Stimulated activated CD8-positive, alpha-beta memory T cell treated with anti-CD3 and anti-CD28 coated beads, Interleukin-12 subunit alpha, Interleukin-12 subunit beta, amount 100 ng/mL, for 24 hours (primary cell): ENCODE data around the gene KIRREL3.

ENCODE experiments used
- DNase-seq: peaks from one replicate; pipeline ENCODE4 v3.0.0-alpha.2; 2020; ENCODE audit errors: extremely low read depth

Gene KIRREL3

GRCh38 chr11:126468102-126468521 is 532.5 kb downstream of the KIRREL3 start:
- no peak for DNase-seq

GRCh38 chr11:126467471-126467870 is 533.1 kb downstream of the KIRREL3 start:
- DNase-seq, result no peak

- DNase-seq, result no peak
Observed at GRCh38 chr11:126467046-126467370, 533.6 kb downstream of the KIRREL3 start.

GRCh38 chr11:126466236-126467045 is 534.1 kb downstream of the KIRREL3 start:
- DNase-seq, result no peak

- DNase-seq, result no peak
Observed at GRCh38 chr11:126465573-126466188, 534.9 kb downstream of the KIRREL3 start.

- DNase-seq, result no peak
Observed at GRCh38 chr11:126464796-126465195, 535.8 kb downstream of the KIRREL3 start.

GRCh38 chr11:126462422-126462821 is 538.1 kb downstream of the KIRREL3 start:
- DNase-seq, result no peak

GRCh38 chr11:126461996-126462395 is 538.6 kb downstream of the KIRREL3 start:
- DNase-seq, result no peak

- no peak for DNase-seq
Observed at GRCh38 chr11:126461096-126461440, 539.5 kb downstream of the KIRREL3 start.

- DNase-seq, result no peak
Observed at GRCh38 chr11:126460417-126461095, 540.0 kb downstream of the KIRREL3 start.

GRCh38 chr11:126459691-126460281 is 540.8 kb downstream of the KIRREL3 start:
- DNase-seq, result no peak

GRCh38 chr11:126457817-126458216 is 542.8 kb downstream of the KIRREL3 start:
- no peak for DNase-seq

- DNase-seq, result no peak
Observed at GRCh38 chr11:126456783-126457542, 543.6 kb downstream of the KIRREL3 start.

GRCh38 chr11:126456089-126456488 is 544.5 kb downstream of the KIRREL3 start:
- DNase-seq, result no peak

- DNase-seq, result no peak
Observed at GRCh38 chr11:126452241-126453101, 548.1 kb downstream of the KIRREL3 start.

GRCh38 chr11:126451211-126451802 is 549.3 kb downstream of the KIRREL3 start:
- DNase-seq, result no peak

GRCh38 chr11:126450806-126451205 is 549.8 kb downstream of the KIRREL3 start:
- DNase-seq, result no peak

GRCh38 chr11:126450198-126450597 is 550.4 kb downstream of the KIRREL3 start:
- DNase-seq, result no peak

- no peak for DNase-seq
Observed at GRCh38 chr11:126446581-126446980, 554.0 kb downstream of the KIRREL3 start.

GRCh38 chr11:126444072-126444471 is 556.5 kb downstream of the KIRREL3 start:
- no peak for DNase-seq
